Upper lobe of left lung (tissue), 6 donors: ENCODE measurements around the gene TP63. TPM values are rescaled to one million over a fixed set of nuclear protein-coding genes. Genes with fewer than 3 reads are reported as not detected.

Source experiments
- ATAC-seq, 2 donors: fragments of 200-7000 bp; cut with Tn5 transposase; one replicate each; pipeline ENCODE4 v1.9.1; 2022; ENCODE audit warnings: mild to moderate bottlenecking in 2 of 2, moderate library complexity in 2 of 2; ENCODE audit not compliant: low FRiP score in 2 of 2
- DNase-seq, 2 donors: peaks; one replicate each; pipeline ENCODE4 v3.0.0-alpha.2; 2019 to 2020
- H3K27ac ChIP-seq, 4 donors: fragments of 200-600 bp; sonication (generic); one replicate each; pipeline ENCODE4 v1.5.1; 2016 to 2019
- H3K27me3 ChIP-seq, 4 donors: fragments of 200-600 bp; sonication (generic); one replicate each; pipeline ENCODE4 v1.5.1; 2017 to 2019
- H3K36me3 ChIP-seq, 4 donors: fragments of 200-600 bp; sonication (generic); one replicate each; pipeline ENCODE4 v1.5.1; 2016 to 2019
- H3K4me1 ChIP-seq, 4 donors: fragments of 200-600 bp; sonication (generic); one replicate each; pipeline ENCODE4 v1.5.1; 2018 to 2019
- H3K4me3 ChIP-seq, 4 donors: fragments of 200-600 bp; sonication (generic); one replicate each; pipeline ENCODE4 v1.5.1; 2017 to 2019; ENCODE audit warnings: mild to moderate bottlenecking in 2 of 4, moderate library complexity in 1 of 4
- H3K9me3 ChIP-seq, 4 donors: fragments of 200-600 bp; sonication (generic); one replicate each; pipeline ENCODE4 v1.5.1; 2018 to 2019
- EP300 ChIP-seq, 4 donors: sonication (generic); formaldehyde crosslinking; IDR thresholded peaks; one replicate each; pipeline ENCODE4 v1.5.1; 2017; ENCODE audit warnings: antibody characterized with exemption in 4 of 4, control low read depth in 2 of 4
- POLR2A ChIP-seq, 4 donors: fragments of 450-650 bp; IDR thresholded peaks; one replicate each; pipeline ENCODE4 v1.5.1; 2016 to 2017; ENCODE audit warnings: antibody characterized with exemption in 4 of 4, mild to moderate bottlenecking in 2 of 4
- POLR2AphosphoS5 ChIP-seq, 2 donors: sonication (generic); formaldehyde crosslinking; IDR thresholded peaks; one replicate each; pipeline ENCODE4 v1.5.1; 2017; ENCODE audit warnings: antibody characterized with exemption in 2 of 2
- WGBS, 2 donors: methylation state at CpG; one replicate each; pipeline ENCODE4 v1.1.5; 2017 to 2018; 5-methylcytosine and 5-hydroxymethylcytosine counted together
- total RNA-seq, 6 donors: library from RNA; depleted of rRNA in 4 of 6; stranded (reverse); fragments of >200 nt in 4 of 6; gene quantifications; one replicate each; pipeline versions ENCODE4 v1.1.0 to v1.2.1, GENCODE V29; 2016 to 2021
- TF ChIP-seq, protein P1 (sequence below), 6 experiments: fragments of 450-650 bp in 4 of 6; fragments of 200-600 bp in 2 of 6; sonication (generic) in 2 of 6; IDR thresholded peaks; one replicate each; pipeline ENCODE4 v1.5.1; 2016 to 2019; ENCODE audit warnings: antibody characterized with exemption in 6 of 6
- donor health status: DM: no; HTN: no; CAD: no; lungs with moderate emphysema.
- donor health status: DM: no; HTN: yes; CAD: no; lungs with severe emphysema.

Gene TP63
- total RNA-seq, 6 donors from 2014 or later: 1.0 to 8.8 (median 2.8) TPM

DNA sequence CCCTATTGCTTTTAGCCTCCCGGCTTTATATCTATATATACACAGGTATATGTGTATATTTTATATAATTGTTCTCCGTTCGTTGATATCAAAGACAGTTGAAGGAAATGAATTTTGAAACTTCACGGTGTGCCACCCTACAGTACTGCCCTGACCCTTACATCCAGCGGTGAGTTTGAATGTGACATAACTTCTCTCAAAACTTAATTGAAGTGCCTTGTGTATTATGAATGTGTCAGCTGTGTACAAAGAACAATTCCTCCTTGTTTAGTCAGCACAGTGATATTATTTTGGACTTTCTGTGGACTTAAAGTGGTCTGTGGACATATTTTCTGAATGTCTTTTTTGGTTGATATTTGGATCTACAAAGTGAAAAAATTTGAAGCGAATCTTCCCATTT, 220 bp downstream of the TP63 start:
- TF ChIP-seq POLR2AphosphoS5 (IDR thresholded peaks at IDR 0.05) (no peak), POLR2A (IDR thresholded peaks at IDR 0.05) (no peak), EP300 (IDR thresholded peaks at IDR 0.05) (no peak)
- TF ChIP-seq, protein P1, sequence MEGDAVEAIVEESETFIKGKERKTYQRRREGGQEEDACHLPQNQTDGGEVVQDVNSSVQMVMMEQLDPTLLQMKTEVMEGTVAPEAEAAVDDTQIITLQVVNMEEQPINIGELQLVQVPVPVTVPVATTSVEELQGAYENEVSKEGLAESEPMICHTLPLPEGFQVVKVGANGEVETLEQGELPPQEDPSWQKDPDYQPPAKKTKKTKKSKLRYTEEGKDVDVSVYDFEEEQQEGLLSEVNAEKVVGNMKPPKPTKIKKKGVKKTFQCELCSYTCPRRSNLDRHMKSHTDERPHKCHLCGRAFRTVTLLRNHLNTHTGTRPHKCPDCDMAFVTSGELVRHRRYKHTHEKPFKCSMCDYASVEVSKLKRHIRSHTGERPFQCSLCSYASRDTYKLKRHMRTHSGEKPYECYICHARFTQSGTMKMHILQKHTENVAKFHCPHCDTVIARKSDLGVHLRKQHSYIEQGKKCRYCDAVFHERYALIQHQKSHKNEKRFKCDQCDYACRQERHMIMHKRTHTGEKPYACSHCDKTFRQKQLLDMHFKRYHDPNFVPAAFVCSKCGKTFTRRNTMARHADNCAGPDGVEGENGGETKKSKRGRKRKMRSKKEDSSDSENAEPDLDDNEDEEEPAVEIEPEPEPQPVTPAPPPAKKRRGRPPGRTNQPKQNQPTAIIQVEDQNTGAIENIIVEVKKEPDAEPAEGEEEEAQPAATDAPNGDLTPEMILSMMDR (IDR thresholded peaks at IDR 0.05): no peak
- H3K36me3 ChIP-seq: no peaks in the 10 kb centered on the region
- no peaks in the 10 kb centered on the region for H3K27me3 ChIP-seq
- H3K4me1 ChIP-seq: peaks cover 0 to 15% (median 12%) of the 10 kb centered on the region in 4 donors
- 72 to 79% methylated on average over 6 of the region's 6 CpGs for WGBS, 2 donors
- H3K9me3 ChIP-seq: no peaks in the 10 kb centered on the region
- no peak overlapping the region for H3K4me3 ChIP-seq
- no peak overlapping the region for H3K27ac ChIP-seq
- DNase-seq (no peak), ATAC-seq (no peak)

DNA sequence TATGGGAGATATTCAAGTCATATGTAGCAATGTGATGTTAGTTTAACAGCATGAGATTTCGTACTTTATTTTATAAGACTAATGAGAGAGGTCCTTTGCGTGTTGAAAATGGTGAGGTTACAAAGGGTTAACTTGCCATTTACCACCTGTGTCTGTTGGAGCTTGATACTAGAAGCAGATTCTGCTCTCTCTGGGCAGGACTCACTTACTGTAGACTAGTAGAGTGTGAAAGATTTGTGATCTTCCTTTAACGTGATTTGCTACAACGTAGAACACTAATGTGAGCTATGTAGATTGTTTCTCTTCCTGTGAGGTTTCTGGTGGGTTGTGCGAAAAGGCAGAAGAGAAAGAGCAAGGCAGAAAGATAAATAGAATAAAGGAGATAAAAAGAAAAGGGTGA, 1.1 kb downstream of the TP63 start:
- no peaks in the 10 kb centered on the region for H3K27me3 ChIP-seq
- no peak for TF ChIP-seq EP300 (IDR thresholded peaks at IDR 0.05)
- TF ChIP-seq POLR2A (IDR thresholded peaks at IDR 0.05): no peak
- TF ChIP-seq, protein P1 (IDR thresholded peaks at IDR 0.05): no peak
- no peak for TF ChIP-seq POLR2AphosphoS5 (IDR thresholded peaks at IDR 0.05)
- no peak for ATAC-seq
- H3K9me3 ChIP-seq: no peaks in the 10 kb centered on the region
- H3K4me3 ChIP-seq: no peak overlapping the region
- H3K36me3 ChIP-seq: no peaks in the 10 kb centered on the region
- H3K4me1 ChIP-seq: peaks cover 0 to 15% (median 12%) of the 10 kb centered on the region in 4 donors
- WGBS, 2 donors: 67 to 73% methylated on average over 5 of the region's 5 CpGs
- H3K27ac ChIP-seq: no peak overlapping the region
- no peak for DNase-seq

DNA sequence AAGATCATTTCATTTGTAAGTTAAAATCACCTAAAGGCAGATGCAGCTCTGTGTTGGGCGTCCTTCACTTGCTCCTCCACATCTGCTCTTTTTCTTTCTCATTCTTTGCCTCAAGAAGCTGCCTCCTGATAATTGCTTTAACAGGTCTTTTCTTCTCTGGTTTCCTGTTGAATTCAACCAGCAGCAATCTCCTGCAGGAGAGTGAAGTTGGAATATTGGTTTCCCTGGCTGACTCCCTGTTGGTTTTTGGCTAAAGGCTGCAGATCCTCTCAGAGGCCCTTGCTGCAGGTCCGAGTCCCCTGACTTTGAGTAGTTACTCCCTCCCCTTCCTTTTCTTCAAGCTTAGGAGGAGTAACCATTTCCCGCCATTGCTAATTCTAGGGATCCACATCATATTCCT, 4.2 kb downstream of the TP63 start:
- no peaks in the 10 kb centered on the region for H3K9me3 ChIP-seq
- 68 to 94% methylated on average over 3 of the region's 3 CpGs for WGBS, 2 donors
- no peak for DNase-seq
- H3K36me3 ChIP-seq: no peaks in the 10 kb centered on the region
- ATAC-seq: no peak
- H3K27me3 ChIP-seq: no peaks in the 10 kb centered on the region
- no peak overlapping the region for H3K27ac ChIP-seq
- TF ChIP-seq POLR2A (IDR thresholded peaks at IDR 0.05) (no peak), EP300 (IDR thresholded peaks at IDR 0.05) (no peak), POLR2AphosphoS5 (IDR thresholded peaks at IDR 0.05) (no peak)
- TF ChIP-seq, protein P1 (IDR thresholded peaks at IDR 0.05): no peak
- peaks cover 0 to 6% (median 4%) of the 10 kb centered on the region in 4 donors for H3K4me1 ChIP-seq
- no peak overlapping the region for H3K4me3 ChIP-seq

DNA sequence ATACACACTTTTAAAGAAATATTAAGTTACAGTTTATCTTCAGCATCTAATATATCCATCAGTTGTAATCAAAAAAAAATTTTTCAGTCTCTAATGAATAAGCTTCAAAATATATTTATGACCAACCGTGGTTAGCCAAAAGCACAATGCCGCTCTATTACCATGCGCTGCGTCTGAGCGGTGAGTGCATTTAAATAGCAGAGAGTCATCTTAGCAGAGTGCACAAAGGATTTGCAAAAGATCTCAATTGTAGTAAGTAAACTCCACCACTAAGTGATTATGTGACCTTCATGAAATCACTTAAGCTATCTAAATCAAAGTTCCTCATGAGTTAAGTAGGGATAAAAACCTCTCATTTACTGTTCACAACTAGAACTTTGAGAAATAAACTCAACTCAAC, 4.9 kb downstream of the TP63 start:
- Histone ChIP-seq H3K27me3 (no peaks in the 10 kb centered on the region), H3K4me1 (peaks cover 0 to under 1% (median 0%) of the 10 kb centered on the region in 4 donors), H3K36me3 (no peaks in the 10 kb centered on the region), H3K27ac (no peak overlapping the region), H3K9me3 (no peaks in the 10 kb centered on the region), H3K4me3 (no peak overlapping the region)
- ATAC-seq (no peak), DNase-seq (no peak)
- WGBS, 2 donors: 68 to 69% methylated on average over 5 of the region's 5 CpGs
- TF ChIP-seq POLR2A (IDR thresholded peaks at IDR 0.05) (no peak), POLR2AphosphoS5 (IDR thresholded peaks at IDR 0.05) (no peak), EP300 (IDR thresholded peaks at IDR 0.05) (no peak)
- TF ChIP-seq, protein P1 (IDR thresholded peaks at IDR 0.05): no peak

DNA sequence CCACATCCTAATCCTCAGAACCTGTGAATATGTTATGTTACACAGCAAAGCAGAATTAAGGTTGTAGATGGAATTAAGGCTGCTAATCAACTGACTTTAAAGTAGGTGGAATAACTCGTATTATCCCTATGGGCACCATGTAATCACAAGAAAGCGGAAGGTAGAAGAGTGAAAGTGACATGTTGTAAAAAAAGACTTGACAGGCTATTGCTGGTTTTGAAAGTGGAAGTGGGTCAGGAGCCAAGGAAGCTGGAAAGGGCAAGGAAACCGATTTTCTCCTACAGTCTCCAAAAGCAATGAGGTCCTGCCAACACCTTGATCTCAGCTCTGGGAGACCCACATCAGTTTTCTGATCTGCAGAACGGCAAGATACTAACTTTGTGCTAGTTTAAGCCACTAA, 6.6 kb downstream of the TP63 start:
- TF ChIP-seq, protein P1 (IDR thresholded peaks at IDR 0.05): no peak
- TF ChIP-seq POLR2A (IDR thresholded peaks at IDR 0.05) (no peak), EP300 (IDR thresholded peaks at IDR 0.05) (no peak), POLR2AphosphoS5 (IDR thresholded peaks at IDR 0.05) (no peak)
- DNase-seq (no peak), ATAC-seq (no peak)
- 79 to 86% methylated on average over 4 of the region's 4 CpGs for WGBS, 2 donors
- no peak overlapping the region for H3K27ac ChIP-seq
- H3K4me3 ChIP-seq: no peak overlapping the region
- no peaks in the 10 kb centered on the region for H3K9me3 ChIP-seq
- H3K36me3 ChIP-seq: no peaks in the 10 kb centered on the region
- no peaks in the 10 kb centered on the region for H3K27me3 ChIP-seq
- H3K4me1 ChIP-seq: no peaks in the 10 kb centered on the region
